Panc1 (cell line): ENCODE measurements around the gene ST7L. TPM values are rescaled to one million over a fixed set of nuclear protein-coding genes. Genes with fewer than 3 reads are reported as not detected.

Experiments
- ATAC-seq: fragments of 200-7000 bp; cut with Tn5 transposase; 2 replicates; pipeline ENCODE4 v1.9.1; 2020; ENCODE audit warnings: mild to moderate bottlenecking, moderate library complexity
- BruUV-seq: library from RNA; stranded (reverse); fragments of 400-500 nt; replicated peaks from 2 replicates; lab custom pipeline; 2021; lab: Mats Ljungman, UMichigan
- CTCF ChIA-PET: fragments of 300-600 bp; sonication (Branson Sonifier 250); formaldehyde crosslinking; loops from one replicate; lab custom pipeline; 2022; ENCODE audit warnings: antibody characterized with exemption; lab: Charles Lee
- POLR2A ChIA-PET: fragments of 300-600 bp; sonication (Branson Sonifier 250); formaldehyde crosslinking; loops from one replicate; lab custom pipeline; 2022; ENCODE audit warnings: antibody characterized with exemption; lab: Charles Lee
- DNase-seq: peaks from one replicate; pipeline ENCODE4 v3.0.0-alpha.2; 2010; ENCODE audit warnings: low read depth, low spot score
- H3K27ac ChIP-seq: 2 replicates; pipeline ENCODE4 v1.5.1; 2011; ENCODE audit warnings: mild to moderate bottlenecking, low read length, inconsistent platforms
- H3K27me3 ChIP-seq: fragments of 200-500 bp; sonication (Bioruptor generic); 2 replicates; pipeline ENCODE4 v1.6.0; 2014; ENCODE audit warnings: low read length, inconsistent platforms; ENCODE audit not compliant: control insufficient read depth, insufficient read depth
- H3K36me3 ChIP-seq: fragments of 200-500 bp; sonication (Bioruptor generic); 2 replicates; pipeline ENCODE4 v1.5.1; 2014; ENCODE audit warnings: inconsistent platforms, mild to moderate bottlenecking, low read length, moderate library complexity; ENCODE audit not compliant: control insufficient read depth, insufficient read depth
- H3K4me1 ChIP-seq: 2 replicates; pipeline ENCODE4 v1.5.1; 2011; ENCODE audit warnings: inconsistent platforms, mild to moderate bottlenecking, low read length, moderate library complexity; ENCODE audit not compliant: control insufficient read depth, insufficient read depth
- H3K4me3 ChIP-seq, 2 experiments: 2 replicates each; pipeline ENCODE4 v1.5.1; 2011 to 2012; ENCODE audit warnings: low read depth in 2 of 2, low read length in 2 of 2, mild to moderate bottlenecking in 2 of 2, inconsistent platforms in 1 of 2, moderate library complexity in 1 of 2
- H3K9me3 ChIP-seq: fragments of 200-500 bp; sonication (Bioruptor generic); 2 replicates; pipeline ENCODE4 v1.5.1; 2014; ENCODE audit warnings: low read depth, mild to moderate bottlenecking, inconsistent platforms, low read length, moderate library complexity; ENCODE audit not compliant: control insufficient read depth, insufficient read depth
- POLR2AphosphoS5 ChIP-seq: IDR thresholded peaks from 2 replicates; pipeline ENCODE4 v1.6.1; 2012; ENCODE audit warnings: mild to moderate bottlenecking, low read depth, low read length, moderate library complexity
- SIN3A ChIP-seq: IDR thresholded peaks from 2 replicates; pipeline ENCODE4 v1.6.1; 2012; ENCODE audit warnings: low read depth, mild to moderate bottlenecking, low read length, moderate library complexity, borderline replicate concordance; ENCODE audit not compliant: insufficient read depth
- TCF7L2 ChIP-seq: IDR thresholded peaks from 2 replicates; pipeline ENCODE4 v1.6.1; 2011; ENCODE audit warnings: mild to moderate bottlenecking, low read depth, low read length, inconsistent platforms
- in situ Hi-C: cut with HindIII; loops from 2 replicates; pipeline ENCODE4 v1.10.0; 2016; ENCODE audit warnings: low sequenced_read_pairs, low pct_unique_long_range_greater_than_20kb
- intact Hi-C: fragments of 100-400 bp; cut with micrococcal nuclease; formaldehyde crosslinking; loops from one replicate; pipeline ENCODE4 v1.10.0; 2022; ENCODE audit not compliant: unreplicated experiment
- total RNA-seq: library from RNA; stranded (reverse); gene quantifications from one replicate; pipeline ENCODE4 v1.2.1, GENCODE V29; 2021; ENCODE audit not compliant: unreplicated experiment
- TF ChIP-seq, protein P1 (sequence below): fragments of 450-650 bp; IDR thresholded peaks from 2 replicates; pipeline ENCODE4 v1.5.1; 2017; ENCODE audit warnings: mild to moderate bottlenecking
- TF ChIP-seq, protein P2 (sequence below), 2 experiments: IDR thresholded peaks; 2 replicates each; pipeline ENCODE4 v1.6.1; 2011 to 2012; ENCODE audit warnings: low read depth in 2 of 2, control low read depth in 1 of 2, low read length in 1 of 2, mild to moderate bottlenecking in 1 of 2, moderate library complexity in 1 of 2; ENCODE audit not compliant: insufficient read depth in 1 of 2

Gene ST7L
- total RNA-seq, 1 experiment from 2014 or later: 13.4 TPM

DNA sequence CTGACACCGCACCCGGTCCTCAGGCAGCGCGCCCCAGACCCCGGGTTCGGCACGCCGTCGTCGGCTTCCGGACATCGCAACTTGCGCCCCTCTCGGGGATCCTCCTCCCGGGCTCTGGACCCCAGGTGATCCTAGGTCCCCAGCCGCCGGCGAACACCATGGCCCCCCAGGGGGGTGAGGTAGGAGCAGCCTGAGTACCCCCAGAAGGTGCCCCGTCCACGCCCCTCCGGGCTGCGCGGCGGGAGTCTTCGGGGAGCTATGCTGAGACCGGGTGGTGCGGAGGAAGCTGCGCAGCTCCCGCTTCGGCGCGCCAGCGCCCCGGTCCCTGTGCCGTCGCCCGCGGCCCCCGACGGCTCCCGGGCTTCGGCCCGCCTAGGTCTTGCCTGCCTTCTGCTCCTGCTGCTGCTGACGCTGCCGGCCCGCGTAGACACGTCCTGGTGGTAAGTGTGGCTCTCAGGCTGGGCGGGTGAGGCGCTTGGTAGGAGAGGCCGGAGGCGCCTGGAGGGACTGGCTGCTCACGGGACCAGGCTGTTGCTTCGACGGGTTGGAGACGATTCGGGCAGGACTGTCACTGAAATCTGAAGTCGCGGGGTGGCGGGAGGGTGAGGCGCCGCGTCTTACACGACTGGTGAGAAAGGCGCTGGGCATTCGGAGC, 109.8 kb downstream of the ST7L start:
- intact Hi-C loops: loop anchor here (10.0 kb wide), 1 partner anchor 106 kb away; the partner anchor contains the start of genes CAPZA1 and ST7L
- peak overlapping the region; percentile 50 to 65 for H3K4me3 ChIP-seq
- H3K36me3 ChIP-seq: no peaks in the 10 kb centered on the region
- no peaks in the 10 kb centered on the region for H3K27me3 ChIP-seq
- no peak for DNase-seq
- TF ChIP-seq TCF7L2 (no peak), SIN3A (no peak), POLR2AphosphoS5 (no peak)
- TF ChIP-seq, protein P1, sequence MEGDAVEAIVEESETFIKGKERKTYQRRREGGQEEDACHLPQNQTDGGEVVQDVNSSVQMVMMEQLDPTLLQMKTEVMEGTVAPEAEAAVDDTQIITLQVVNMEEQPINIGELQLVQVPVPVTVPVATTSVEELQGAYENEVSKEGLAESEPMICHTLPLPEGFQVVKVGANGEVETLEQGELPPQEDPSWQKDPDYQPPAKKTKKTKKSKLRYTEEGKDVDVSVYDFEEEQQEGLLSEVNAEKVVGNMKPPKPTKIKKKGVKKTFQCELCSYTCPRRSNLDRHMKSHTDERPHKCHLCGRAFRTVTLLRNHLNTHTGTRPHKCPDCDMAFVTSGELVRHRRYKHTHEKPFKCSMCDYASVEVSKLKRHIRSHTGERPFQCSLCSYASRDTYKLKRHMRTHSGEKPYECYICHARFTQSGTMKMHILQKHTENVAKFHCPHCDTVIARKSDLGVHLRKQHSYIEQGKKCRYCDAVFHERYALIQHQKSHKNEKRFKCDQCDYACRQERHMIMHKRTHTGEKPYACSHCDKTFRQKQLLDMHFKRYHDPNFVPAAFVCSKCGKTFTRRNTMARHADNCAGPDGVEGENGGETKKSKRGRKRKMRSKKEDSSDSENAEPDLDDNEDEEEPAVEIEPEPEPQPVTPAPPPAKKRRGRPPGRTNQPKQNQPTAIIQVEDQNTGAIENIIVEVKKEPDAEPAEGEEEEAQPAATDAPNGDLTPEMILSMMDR: no peak
- TF ChIP-seq, protein P2, sequence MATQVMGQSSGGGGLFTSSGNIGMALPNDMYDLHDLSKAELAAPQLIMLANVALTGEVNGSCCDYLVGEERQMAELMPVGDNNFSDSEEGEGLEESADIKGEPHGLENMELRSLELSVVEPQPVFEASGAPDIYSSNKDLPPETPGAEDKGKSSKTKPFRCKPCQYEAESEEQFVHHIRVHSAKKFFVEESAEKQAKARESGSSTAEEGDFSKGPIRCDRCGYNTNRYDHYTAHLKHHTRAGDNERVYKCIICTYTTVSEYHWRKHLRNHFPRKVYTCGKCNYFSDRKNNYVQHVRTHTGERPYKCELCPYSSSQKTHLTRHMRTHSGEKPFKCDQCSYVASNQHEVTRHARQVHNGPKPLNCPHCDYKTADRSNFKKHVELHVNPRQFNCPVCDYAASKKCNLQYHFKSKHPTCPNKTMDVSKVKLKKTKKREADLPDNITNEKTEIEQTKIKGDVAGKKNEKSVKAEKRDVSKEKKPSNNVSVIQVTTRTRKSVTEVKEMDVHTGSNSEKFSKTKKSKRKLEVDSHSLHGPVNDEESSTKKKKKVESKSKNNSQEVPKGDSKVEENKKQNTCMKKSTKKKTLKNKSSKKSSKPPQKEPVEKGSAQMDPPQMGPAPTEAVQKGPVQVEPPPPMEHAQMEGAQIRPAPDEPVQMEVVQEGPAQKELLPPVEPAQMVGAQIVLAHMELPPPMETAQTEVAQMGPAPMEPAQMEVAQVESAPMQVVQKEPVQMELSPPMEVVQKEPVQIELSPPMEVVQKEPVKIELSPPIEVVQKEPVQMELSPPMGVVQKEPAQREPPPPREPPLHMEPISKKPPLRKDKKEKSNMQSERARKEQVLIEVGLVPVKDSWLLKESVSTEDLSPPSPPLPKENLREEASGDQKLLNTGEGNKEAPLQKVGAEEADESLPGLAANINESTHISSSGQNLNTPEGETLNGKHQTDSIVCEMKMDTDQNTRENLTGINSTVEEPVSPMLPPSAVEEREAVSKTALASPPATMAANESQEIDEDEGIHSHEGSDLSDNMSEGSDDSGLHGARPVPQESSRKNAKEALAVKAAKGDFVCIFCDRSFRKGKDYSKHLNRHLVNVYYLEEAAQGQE (IDR thresholded peaks at IDR 0.05; ENCODE audit: insufficient read depth in 1 of 2, low read depth in 2 of 2, low read length in 1 of 2): no peak
- no peaks in the 10 kb centered on the region for H3K9me3 ChIP-seq
- H3K27ac ChIP-seq: no peak overlapping the region
- no peak for ATAC-seq
- no peaks in the 10 kb centered on the region for H3K4me1 ChIP-seq
- ChIA-PET POLR2A (no interaction called here), CTCF (no interaction called here)
- no TSS peak for BruUV-seq
- in situ Hi-C loops: no loop called here

GRCh38 chr1:112508278-112509004, 110.5 kb downstream of the ST7L start, which contains the start of gene WNT2B:
TSS of gene WNT2B (plus strand) at chr1:112508965. CDS start at chr1:112509263, 298 bp downstream.
- POLR2A ChIA-PET: interaction anchor here (0.6 kb wide), 1 partner anchor 36 kb away, joined by 3 read pairs; no protein-coding TSS in a partner anchor

More at GRCh38 chr1:112508278-112509004, 110.5 kb downstream of the ST7L start, which contains the start of gene WNT2B:
- TF ChIP-seq, protein P2 (IDR thresholded peaks at IDR 0.05; ENCODE audit: insufficient read depth in 1 of 2, low read depth in 2 of 2, low read length in 1 of 2): no peak
- TF ChIP-seq TCF7L2 (no peak), POLR2AphosphoS5 (no peak), SIN3A (no peak)
- TF ChIP-seq, protein P1: no peak
- intact Hi-C loops (loop anchor here (10.0 kb wide), 1 partner anchor 106 kb away; the partner anchor contains the start of genes CAPZA1 and ST7L), in situ Hi-C loops (no loop called here)
- no peaks in the 10 kb centered on the region for H3K36me3 ChIP-seq
- no TSS peak for BruUV-seq
- no peaks in the 10 kb centered on the region for H3K27me3 ChIP-seq
- peak; percentile 80 for ATAC-seq
- no peaks in the 10 kb centered on the region for H3K9me3 ChIP-seq
- H3K4me3 ChIP-seq: peak within 1 kb of the TSS; percentile 50 to 65
- DNase-seq: no peak
- H3K4me1 ChIP-seq: no peaks in the 10 kb centered on the region
- CTCF ChIA-PET: no interaction called here
- H3K27ac ChIP-seq: no peak within 1 kb of the TSS
